Measurements from ENCODE around the gene PDXP.

The PDXP gene

GRCh38 chr22:37628830-37629229, 29.7 kb upstream of the PDXP start:
- DNase-seq: no peak

- no peak for DNase-seq
Measured at GRCh38 chr22:37629928-37630327, 28.6 kb upstream of the PDXP start.

GRCh38 chr22:37630839-37631435, 27.6 kb upstream of the PDXP start:
- DNase-seq: no peak

- DNase-seq: peak in 1 of 2 donors; percentile 29
Measured at GRCh38 chr22:37631448-37632173, 26.9 kb upstream of the PDXP start.

GRCh38 chr22:37632174-37633088, 26.1 kb upstream of the PDXP start:
- no peak for DNase-seq

- DNase-seq: peak; percentile 17 to 39
Measured at GRCh38 chr22:37633089-37633624, 25.4 kb upstream of the PDXP start.

- peak; percentile 91 to 97 for DNase-seq
Measured at GRCh38 chr22:37633625-37634416, 24.7 kb upstream of the PDXP start.

- peak in 1 of 2 donors; percentile 55 for DNase-seq
Measured at GRCh38 chr22:37634417-37634924, 24.1 kb upstream of the PDXP start.

GRCh38 chr22:37635157-37635556, 23.4 kb upstream of the PDXP start:
- DNase-seq: no peak

GRCh38 chr22:37636186-37636948, 22.2 kb upstream of the PDXP start:
- peak; percentile 42 to 78 for DNase-seq

- no peak for DNase-seq
Measured at GRCh38 chr22:37636949-37637273, 21.6 kb upstream of the PDXP start.

- DNase-seq: peak in 1 of 2 donors; percentile 14
Measured at GRCh38 chr22:37638391-37639069, 20.0 kb upstream of the PDXP start.

GRCh38 chr22:37639070-37639760, 19.3 kb upstream of the PDXP start, which contains the start of gene SH3BP1:
Gene SH3BP1, plus strand, starts transcription at chr22:37639669. Its CDS starts 119 bp downstream, at chr22:37639788.
- DNase-seq: peak; percentile 24 to 68

- DNase-seq: peak; percentile 47 to 65
Measured at GRCh38 chr22:37639771-37640590, 18.5 kb upstream of the PDXP start.

GRCh38 chr22:37640591-37641560, 17.6 kb upstream of the PDXP start:
- DNase-seq: no peak

- DNase-seq: no peak
Measured at GRCh38 chr22:37641561-37641949, 17.0 kb upstream of the PDXP start.

GRCh38 chr22:37643225-37643847, 15.2 kb upstream of the PDXP start:
- peak; percentile 83 to 88 for DNase-seq
